ENCODE results near the gene BAHCC1.

Gene BAHCC1

DNA sequence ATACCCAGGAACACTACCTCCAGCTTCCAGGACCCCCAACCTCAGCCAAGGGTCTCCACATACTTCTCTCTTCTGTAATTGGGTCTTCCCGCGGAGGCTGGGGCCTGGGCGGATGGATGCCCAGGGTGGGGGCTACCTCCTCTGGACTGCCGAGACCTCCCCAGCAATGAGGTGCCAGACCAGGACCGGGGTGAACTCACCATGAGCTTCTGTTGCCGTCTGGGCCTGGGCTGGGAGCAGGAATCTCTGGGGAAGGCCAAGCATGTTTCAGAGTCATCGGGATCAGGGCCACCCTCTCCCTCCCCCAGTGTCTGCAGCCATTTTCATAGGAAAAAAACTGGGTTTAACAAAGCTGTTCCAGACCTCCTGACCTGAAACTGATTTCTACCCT, 10.3 kb upstream of the BAHCC1 start:
- TF ChIP-seq, protein P1, sequence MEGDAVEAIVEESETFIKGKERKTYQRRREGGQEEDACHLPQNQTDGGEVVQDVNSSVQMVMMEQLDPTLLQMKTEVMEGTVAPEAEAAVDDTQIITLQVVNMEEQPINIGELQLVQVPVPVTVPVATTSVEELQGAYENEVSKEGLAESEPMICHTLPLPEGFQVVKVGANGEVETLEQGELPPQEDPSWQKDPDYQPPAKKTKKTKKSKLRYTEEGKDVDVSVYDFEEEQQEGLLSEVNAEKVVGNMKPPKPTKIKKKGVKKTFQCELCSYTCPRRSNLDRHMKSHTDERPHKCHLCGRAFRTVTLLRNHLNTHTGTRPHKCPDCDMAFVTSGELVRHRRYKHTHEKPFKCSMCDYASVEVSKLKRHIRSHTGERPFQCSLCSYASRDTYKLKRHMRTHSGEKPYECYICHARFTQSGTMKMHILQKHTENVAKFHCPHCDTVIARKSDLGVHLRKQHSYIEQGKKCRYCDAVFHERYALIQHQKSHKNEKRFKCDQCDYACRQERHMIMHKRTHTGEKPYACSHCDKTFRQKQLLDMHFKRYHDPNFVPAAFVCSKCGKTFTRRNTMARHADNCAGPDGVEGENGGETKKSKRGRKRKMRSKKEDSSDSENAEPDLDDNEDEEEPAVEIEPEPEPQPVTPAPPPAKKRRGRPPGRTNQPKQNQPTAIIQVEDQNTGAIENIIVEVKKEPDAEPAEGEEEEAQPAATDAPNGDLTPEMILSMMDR (IDR thresholded peaks at IDR 0.05): no peak
- Histone ChIP-seq H3K27ac (no peak overlapping the region), H3K4me3 (no peak overlapping the region)
- no peak for DNase-seq (ENCODE audit: low spot score)

DNA sequence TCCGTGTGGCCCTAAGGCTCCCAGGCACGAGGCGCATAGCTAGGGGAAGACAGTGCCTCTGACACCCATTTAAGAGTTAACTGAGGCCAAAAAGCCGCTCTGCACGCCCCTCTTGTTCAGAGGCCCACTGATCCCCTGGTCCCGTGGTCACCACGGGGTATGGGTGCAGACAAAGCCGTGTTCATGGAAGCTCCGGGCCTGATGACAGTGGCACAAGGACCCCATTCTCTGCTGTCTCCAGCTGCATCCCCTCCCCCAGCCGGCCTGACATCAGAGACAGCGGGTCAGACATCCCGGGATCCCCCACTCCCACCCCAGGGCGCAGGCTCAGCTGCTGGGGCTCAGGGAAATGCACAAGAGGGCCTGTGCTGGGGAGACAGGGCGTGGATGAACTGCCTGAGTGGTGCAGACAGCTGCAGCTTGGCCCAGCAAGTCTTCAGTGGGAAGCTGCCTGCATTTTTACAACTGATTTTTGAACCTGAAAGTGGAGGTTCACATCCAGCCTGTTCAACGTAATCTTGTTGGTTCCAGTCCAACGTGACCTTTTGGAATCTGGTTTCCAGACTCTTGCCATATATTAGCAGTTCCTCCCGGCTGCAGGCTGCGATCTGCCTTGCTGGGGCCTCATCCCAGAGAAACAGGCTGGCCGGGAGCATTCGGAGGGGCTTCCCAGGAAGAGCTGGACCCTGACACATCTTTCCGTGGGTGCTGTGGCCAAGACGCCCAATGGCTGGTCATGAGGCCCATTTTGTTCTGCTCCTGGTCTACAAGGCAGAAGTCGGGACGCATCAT, 9.7 kb upstream of the BAHCC1 start:
- TF ChIP-seq, protein P1 (IDR thresholded peaks at IDR 0.05): no peak
- Histone ChIP-seq H3K27ac (peak overlapping the region in 1 of 2 donors; percentile 98), H3K4me3 (no peak overlapping the region)
- no peak for DNase-seq (ENCODE audit: low spot score)

DNA sequence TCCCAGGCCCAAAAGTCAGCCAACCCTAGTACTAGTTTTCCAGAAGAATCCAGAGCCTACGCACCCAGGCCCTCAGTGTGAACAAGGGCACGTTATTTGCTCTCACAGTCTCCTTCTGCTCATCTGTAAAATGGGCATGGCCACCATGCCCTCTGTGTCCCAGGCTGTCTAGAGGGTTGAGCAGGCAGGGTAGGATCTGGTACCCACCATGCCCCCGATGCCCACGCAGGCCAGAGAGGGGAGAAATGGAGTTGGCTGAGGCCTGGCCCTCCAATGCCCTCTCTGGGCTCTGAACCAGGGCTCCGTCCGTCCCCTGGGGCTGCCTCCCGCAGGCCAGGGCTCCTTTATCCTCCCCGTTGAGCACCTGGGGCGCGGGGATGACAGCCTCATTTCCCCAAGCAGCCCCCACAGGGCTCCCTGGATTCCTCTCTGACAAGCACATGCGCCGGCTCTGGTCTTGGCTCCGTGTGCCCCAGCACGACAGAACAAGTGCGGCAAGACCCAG, 9.1 kb upstream of the BAHCC1 start:
- DNase-seq (ENCODE audit: low spot score): no peak
- Histone ChIP-seq H3K27ac (peak overlapping the region; percentile 83 to 98), H3K4me3 (peak overlapping the region; percentile 93)
- TF ChIP-seq, protein P1 (IDR thresholded peaks at IDR 0.05): no peak

DNA sequence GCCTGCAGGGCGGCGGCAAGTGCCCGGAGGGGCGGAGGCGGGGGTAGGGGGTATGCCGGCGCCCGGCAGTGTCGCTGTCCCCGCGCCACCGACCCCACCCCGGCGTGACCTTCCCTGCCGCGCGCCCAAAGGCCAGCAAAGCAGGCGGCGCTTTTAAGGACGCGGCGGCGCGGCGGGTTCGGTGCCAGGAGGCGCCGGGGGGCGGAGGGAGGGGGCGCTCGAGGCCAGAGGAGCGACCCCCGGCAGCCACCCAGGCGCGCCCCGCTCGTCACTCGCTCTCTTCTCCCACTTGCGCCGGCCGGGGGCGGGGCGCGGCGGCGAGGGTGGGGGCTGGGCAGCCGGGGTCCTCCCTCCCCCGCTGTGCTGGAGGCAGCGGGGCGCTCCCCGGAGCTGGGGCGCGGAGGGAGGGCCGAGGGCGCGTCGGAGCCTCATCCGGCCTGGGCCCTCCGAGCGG, 8.6 kb upstream of the BAHCC1 start:
- no peak for DNase-seq (ENCODE audit: low spot score)
- Histone ChIP-seq H3K27ac (peak overlapping the region; percentile 83 to 98), H3K4me3 (peak overlapping the region; percentile 93)
- TF ChIP-seq, protein P1 (IDR thresholded peaks at IDR 0.05): no peak

DNA sequence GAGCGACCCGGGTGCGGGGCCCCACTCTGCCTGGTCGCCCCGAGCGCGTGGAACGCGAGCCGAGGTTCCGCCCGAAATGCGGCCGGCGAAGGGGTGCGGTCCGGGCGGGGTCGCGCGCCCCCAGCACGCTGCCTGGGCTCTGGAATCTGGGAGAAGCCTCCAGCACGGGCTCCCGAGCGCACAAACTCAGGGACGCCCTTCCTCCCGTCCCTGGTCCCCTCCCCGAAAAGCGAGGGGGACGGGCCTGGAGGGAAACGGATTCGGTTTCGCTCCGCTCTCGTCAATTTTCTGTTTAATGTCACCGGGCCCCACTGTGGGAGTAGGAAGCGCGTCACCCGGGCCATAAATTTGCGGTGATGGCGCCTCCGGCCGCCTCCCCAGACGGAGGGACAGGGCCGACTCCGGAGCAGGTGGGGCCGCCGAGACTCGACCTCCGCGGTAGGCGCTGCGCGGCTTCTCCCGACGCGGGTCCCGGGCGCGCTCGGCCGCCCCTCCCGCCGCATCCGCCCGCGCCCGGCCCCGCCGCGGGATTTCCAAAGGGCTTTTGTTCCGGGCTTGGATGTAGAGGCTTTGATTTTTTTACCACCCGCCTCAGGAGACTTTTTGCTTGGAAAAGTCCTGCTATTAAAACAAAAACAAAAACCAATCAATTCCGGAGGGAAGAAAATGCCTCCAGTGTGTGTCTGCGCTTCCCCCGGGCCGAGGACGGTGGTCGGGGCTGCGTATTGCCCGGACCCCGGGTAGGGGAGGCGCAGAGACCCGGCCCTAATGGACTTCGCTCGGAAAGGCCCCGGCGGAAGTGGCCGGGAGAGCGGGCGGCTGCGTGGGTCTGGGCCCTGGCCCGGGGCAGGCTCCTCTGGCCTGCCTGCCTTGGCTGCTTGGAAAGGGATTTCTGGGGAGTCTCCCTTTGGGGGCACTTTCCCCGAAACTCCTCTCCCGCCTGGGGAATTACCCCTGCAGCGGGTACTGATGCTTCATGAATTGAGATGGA, 7.9 kb upstream of the BAHCC1 start:
- Histone ChIP-seq H3K27ac (peak overlapping the region; percentile 83 to 98), H3K4me3 (peak overlapping the region; percentile 93)
- TF ChIP-seq, protein P1 (IDR thresholded peaks at IDR 0.05): no peak
- DNase-seq (ENCODE audit: low spot score): no peak

DNA sequence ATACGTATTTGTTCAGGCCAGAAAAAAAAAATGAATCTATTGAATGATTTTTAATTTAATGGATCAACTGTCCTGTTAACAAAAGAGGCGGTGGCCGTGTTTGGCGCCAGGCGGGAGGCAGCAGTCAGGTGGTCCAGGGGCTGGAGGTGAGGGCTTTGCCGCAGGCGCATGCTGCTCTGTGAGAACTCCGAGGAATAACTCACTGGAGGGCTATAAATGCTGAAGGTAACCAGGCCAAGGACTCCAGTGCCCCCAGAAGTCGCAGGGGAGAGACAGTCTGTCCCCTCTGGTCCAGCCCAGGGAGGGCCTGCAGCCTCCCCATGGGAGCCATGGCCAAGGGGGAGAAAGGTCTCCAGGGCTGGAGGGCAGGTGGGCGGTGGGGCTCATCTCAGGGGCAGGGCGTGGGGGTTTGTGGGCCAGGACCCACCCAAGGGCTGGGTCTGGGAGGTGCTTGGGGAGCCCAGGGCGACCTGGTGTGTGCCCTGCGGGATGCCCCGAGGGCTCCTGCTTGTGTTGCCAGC, 7.1 kb upstream of the BAHCC1 start:
- no peak for DNase-seq (ENCODE audit: low spot score)
- H3K4me3 ChIP-seq: peak overlapping the region; percentile 93
- TF ChIP-seq, protein P1 (IDR thresholded peaks at IDR 0.05): no peak
- H3K27ac ChIP-seq: peak overlapping the region; percentile 83 to 98
